Thyroid gland (tissue), 4 donors: ENCODE data around the gene KPNA1. TPM values are rescaled to one million over a fixed set of nuclear protein-coding genes. Genes with fewer than 3 reads are reported as not detected.

Source experiments
- DNase-seq, 2 donors: peaks; one replicate each; pipeline ENCODE4 v3.0.0-alpha.2; 2019
- H3K27ac ChIP-seq, 3 donors: fragments of 200-600 bp; sonication (generic); 1 replicate in 2 of 3; 2 replicates in 1 of 3; pipeline ENCODE4 v1.5.1; 2016 to 2019; ENCODE audit warnings: mild to moderate bottlenecking in 1 of 3, moderate library complexity in 1 of 3
- H3K27me3 ChIP-seq: fragments of 200-600 bp; sonication (generic); one replicate; pipeline ENCODE4 v1.5.1; 2019
- H3K36me3 ChIP-seq, 2 donors: fragments of 200-600 bp; sonication (generic); one replicate each; pipeline ENCODE4 v1.5.1; 2016 to 2019
- H3K4me1 ChIP-seq, 2 donors: fragments of 200-600 bp; sonication (generic); one replicate each; pipeline ENCODE4 v1.5.1; 2017 to 2019
- H3K4me3 ChIP-seq, 3 donors: fragments of 200-600 bp; sonication (generic); replicated peaks in 1 of 3; 1 replicate in 2 of 3; 2 replicates in 1 of 3; pipeline ENCODE4 v1.5.1; 2016; ENCODE audit warnings: mild to moderate bottlenecking in 1 of 3
- H3K9me3 ChIP-seq: fragments of 200-600 bp; sonication (generic); one replicate; pipeline ENCODE4 v1.5.1; 2017
- POLR2A ChIP-seq, 2 donors: fragments of 450-650 bp; IDR thresholded peaks; one replicate each; pipeline ENCODE4 v1.6.1; 2017; ENCODE audit warnings: antibody characterized with exemption in 2 of 2, mild to moderate bottlenecking in 2 of 2, moderate library complexity in 1 of 2
- WGBS, 2 donors: methylation state at CpG; one replicate each; pipeline ENCODE4 v1.1.5; 2017; 5-methylcytosine and 5-hydroxymethylcytosine counted together
- intact Hi-C: fragments of 100-400 bp; cut with DNase I; formaldehyde crosslinking; loops from one replicate; pipeline ENCODE4 v1.15.1; 2023
- small RNA-seq: library from RNA; depleted of rRNA; stranded (forward); fragments of <200 nt; gene quantifications from one replicate; pipeline ENCODE3, GENCODE V24; 2016
- total RNA-seq, 4 donors: library from RNA; depleted of rRNA; stranded (reverse); fragments of >200 nt; gene quantifications; one replicate each; pipeline ENCODE4 v1.2.3, GENCODE V29; 2016
- TF ChIP-seq, protein P1 (sequence below), 6 experiments: fragments of 200-600 bp in 3 of 6; fragments of 450-650 bp in 3 of 6; sonication (generic) in 3 of 6; IDR thresholded peaks; one replicate each; pipeline ENCODE4 v1.5.1; 2016 to 2019; ENCODE audit warnings: antibody characterized with exemption in 6 of 6, mild to moderate bottlenecking in 2 of 6, inconsistent platforms in 1 of 6, moderate library complexity in 1 of 6

Gene KPNA1
- total RNA-seq, 4 donors from 2014 or later = 33.8 to 61.8 (median 40.9) TPM

DNA sequence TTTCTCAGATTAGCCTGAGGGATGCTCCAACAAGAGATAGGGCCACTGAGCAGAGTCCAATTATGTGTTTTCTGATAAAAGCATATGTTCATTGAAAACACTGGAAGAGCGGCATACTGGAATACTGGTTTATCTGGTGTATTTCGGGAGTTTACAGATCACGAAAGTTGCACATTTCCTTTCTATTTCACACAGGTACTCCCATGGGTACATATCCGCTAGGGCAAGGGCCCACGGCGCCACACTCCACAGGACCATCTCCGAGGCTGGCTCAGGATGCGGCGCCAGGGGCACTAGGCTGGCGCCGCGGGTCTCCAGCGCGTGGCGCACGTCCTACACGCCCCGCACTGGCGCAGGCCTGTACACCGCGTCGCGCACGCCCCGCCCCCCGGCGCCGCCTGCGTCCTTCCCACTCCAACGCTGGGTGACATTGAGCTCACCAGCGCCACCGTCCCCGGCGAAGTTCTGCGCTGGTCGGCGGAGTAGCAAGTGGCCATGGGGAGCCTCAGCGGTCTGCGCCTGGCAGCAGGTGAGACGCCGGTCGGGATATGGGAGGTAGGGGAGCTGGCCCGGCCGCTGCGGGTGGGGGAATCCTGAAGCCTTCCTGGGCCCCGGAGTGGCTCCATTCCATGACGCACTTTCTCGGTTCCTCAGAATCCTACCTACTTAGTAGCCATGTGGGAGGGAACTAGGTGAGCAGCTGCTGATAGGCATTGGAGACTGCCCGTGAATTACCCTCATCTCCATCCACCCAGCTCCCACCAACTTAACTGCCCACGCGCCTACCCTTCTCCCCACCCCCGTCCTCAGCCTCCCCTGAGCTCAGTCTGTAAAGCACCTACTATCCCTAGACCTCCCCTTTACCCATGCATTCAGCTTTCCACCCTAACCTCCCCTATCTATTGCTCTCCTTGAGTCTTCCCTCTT is 130.7 kb downstream of the KPNA1 start, which contains the start of gene FAM162A:
Gene FAM162A, plus strand, starts transcription at position 412 of the 927 bp plus-strand sequence. Its CDS starts 84 bp downstream, at position 496.
- Histone ChIP-seq H3K27ac (peak within 1 kb of the TSS; percentile 84 to 91 (median 86)), H3K27me3 (no peaks in the 10 kb centered on the region), H3K36me3 (no peaks in the 10 kb centered on the region), H3K4me3 (peak within 1 kb of the TSS; percentile 57 to 69 (median 60)), H3K4me1 (peaks cover 4 to 7% of the 10 kb centered on the region in 2 donors), H3K9me3 (no peaks in the 10 kb centered on the region)
- WGBS, 2 donors = 0 to 3% methylated on average over 16 of the region's 52 CpGs
- intact Hi-C loops = loop anchor here (10.0 kb wide), 1 partner anchor 291 kb away; no protein-coding TSS in a partner anchor
- peak; percentile 95 for DNase-seq
- TF ChIP-seq, protein P1, sequence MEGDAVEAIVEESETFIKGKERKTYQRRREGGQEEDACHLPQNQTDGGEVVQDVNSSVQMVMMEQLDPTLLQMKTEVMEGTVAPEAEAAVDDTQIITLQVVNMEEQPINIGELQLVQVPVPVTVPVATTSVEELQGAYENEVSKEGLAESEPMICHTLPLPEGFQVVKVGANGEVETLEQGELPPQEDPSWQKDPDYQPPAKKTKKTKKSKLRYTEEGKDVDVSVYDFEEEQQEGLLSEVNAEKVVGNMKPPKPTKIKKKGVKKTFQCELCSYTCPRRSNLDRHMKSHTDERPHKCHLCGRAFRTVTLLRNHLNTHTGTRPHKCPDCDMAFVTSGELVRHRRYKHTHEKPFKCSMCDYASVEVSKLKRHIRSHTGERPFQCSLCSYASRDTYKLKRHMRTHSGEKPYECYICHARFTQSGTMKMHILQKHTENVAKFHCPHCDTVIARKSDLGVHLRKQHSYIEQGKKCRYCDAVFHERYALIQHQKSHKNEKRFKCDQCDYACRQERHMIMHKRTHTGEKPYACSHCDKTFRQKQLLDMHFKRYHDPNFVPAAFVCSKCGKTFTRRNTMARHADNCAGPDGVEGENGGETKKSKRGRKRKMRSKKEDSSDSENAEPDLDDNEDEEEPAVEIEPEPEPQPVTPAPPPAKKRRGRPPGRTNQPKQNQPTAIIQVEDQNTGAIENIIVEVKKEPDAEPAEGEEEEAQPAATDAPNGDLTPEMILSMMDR (IDR thresholded peaks at IDR 0.05) = peak in 5 of 6 experiments; percentile 31 to 63 (median 52)
- peak; percentile 51 to 99 for TF ChIP-seq POLR2A (IDR thresholded peaks at IDR 0.05)

- TF ChIP-seq, protein P1 (IDR thresholded peaks at IDR 0.05) = no peak
- peak in 1 of 2 donors; percentile 70 for TF ChIP-seq POLR2A (IDR thresholded peaks at IDR 0.05)
- peak; percentile 81 to 87 for DNase-seq
- peaks cover 4 to 7% of the 10 kb centered on the region in 2 donors for H3K4me1 ChIP-seq
- H3K36me3 ChIP-seq = no peaks in the 10 kb centered on the region
- H3K4me3 ChIP-seq = peak within 1 kb of the TSS; percentile 57 to 69 (median 60)
- 0% methylated on average over 12 to 31 of the region's 31 CpGs for WGBS, 2 donors
- intact Hi-C loops = loop anchor here (10.0 kb wide), 1 partner anchor 292 kb away; no protein-coding TSS in a partner anchor
- H3K27me3 ChIP-seq = no peaks in the 10 kb centered on the region
- H3K9me3 ChIP-seq = no peaks in the 10 kb centered on the region
- peak within 1 kb of the TSS; percentile 84 to 91 (median 86) for H3K27ac ChIP-seq
Observed at GRCh38 chr3:122382888-122383666, 131.7 kb downstream of the KPNA1 start, which contains the start of gene MIX23. TSS of gene MIX23 (minus strand) at chr3:122383231. CDS start at chr3:122383224, 7 bp downstream.

GRCh38 chr3:122377975-122378374 is 136.8 kb downstream of the KPNA1 start:
- H3K36me3 ChIP-seq = no peaks in the 10 kb centered on the region
- intact Hi-C loops = no loop called here
- TF ChIP-seq, protein P1 (IDR thresholded peaks at IDR 0.05) = no peak

GRCh38 chr3:122374034-122374433 is 140.7 kb downstream of the KPNA1 start:
- H3K4me3 ChIP-seq = no peak overlapping the region
- H3K4me1 ChIP-seq = no peaks in the 10 kb centered on the region
- intact Hi-C loops = no loop called here
- WGBS, 2 donors = 93 to 94% methylated on average over 1 of the region's 1 CpG
- no peaks in the 10 kb centered on the region for H3K27me3 ChIP-seq
- no peak for TF ChIP-seq POLR2A (IDR thresholded peaks at IDR 0.05)
- TF ChIP-seq, protein P1 (IDR thresholded peaks at IDR 0.05) = no peak
- no peaks in the 10 kb centered on the region for H3K36me3 ChIP-seq
- H3K9me3 ChIP-seq = no peaks in the 10 kb centered on the region
- no peak overlapping the region for H3K27ac ChIP-seq
- DNase-seq = no peak

More at GRCh38 chr3:122377975-122378374, 136.8 kb downstream of the KPNA1 start:
- H3K4me3 ChIP-seq = no peak overlapping the region
- H3K4me1 ChIP-seq = peaks cover 0 to 7% of the 10 kb centered on the region in 2 donors
- no peaks in the 10 kb centered on the region for H3K27me3 ChIP-seq
- DNase-seq = no peak
- H3K27ac ChIP-seq = no peak overlapping the region
- WGBS, 2 donors = 84% methylated on average over 4 of the region's 4 CpGs
- H3K9me3 ChIP-seq = no peaks in the 10 kb centered on the region

Small RNA genes lying within 50 kb of the gene (small RNA-seq; reads per million reads assigned to genes)
- gene AC083798.1 (not detected), gene AC096861.1 (not detected)

Other genes with a start within 250 kb of the KPNA1 start
- gene CSTA, start 189.7 kb downstream of the KPNA1 start, total RNA-seq = 1 to 10 TPM in 1 of 4 donors, under 1 TPM in 1, not detected in 2; 0.94 to 1.7 TPM
- gene MIX23, start 131.7 kb downstream of the KPNA1 start, total RNA-seq = 10 to 100 TPM; 20.6 to 25.1 (median 23.3) TPM
- 10 to 100 TPM; 32.0 to 41.0 (median 34.5) TPM for gene FAM162A, start 130.8 kb downstream of the KPNA1 start, total RNA-seq
- 10 to 100 TPM in 1 of 4 donors, 1 to 10 TPM in 3; 8.6 to 10.7 (median 9.3) TPM for gene WDR5B, start 98.9 kb downstream of the KPNA1 start, total RNA-seq
- gene PARP9, start 49.4 kb upstream of the KPNA1 start, total RNA-seq = 10 to 100 TPM; 22.9 to 34.0 (median 31.5) TPM
- 10 to 100 TPM; 21.1 to 32.1 (median 26.5) TPM for gene DTX3L, start 49.4 kb upstream of the KPNA1 start, total RNA-seq
- 1 to 10 TPM; 1.2 to 2.3 (median 1.6) TPM for gene PARP15, start 62.7 kb upstream of the KPNA1 start, total RNA-seq
- gene PARP14, start 165.9 kb upstream of the KPNA1 start, total RNA-seq = 100 to 1,000 TPM in 1 of 4 donors, 10 to 100 TPM in 3; 44.5 to 107 (median 69.4) TPM